UCSD-AML1 (cell line): ENCODE data around the gene OR52R1.
"Not testable (repeated sequence)": the region's sequence is repeated elsewhere in the genome, so short reads cannot be mapped to it uniquely, and the experiment has no call there.

Source experiments
- DNase-seq: peaks from one replicate; lab custom pipeline; 2025; ENCODE audit not compliant: unreplicated experiment; lab: John Stamatoyannopoulos, UW

OR52R1 gene

GRCh38 chr11:4804280-4804679 is at the start of gene OR52R1:
Gene OR52R1 (minus strand): TSS chr11:4804380. CDS start chr11:4804380, 0 bp downstream.
- DNase-seq: no peak

- no peak for DNase-seq
These were observed 46.9 kb upstream of the OR52R1 start for GRCh38 chr11:4851033-4851432.

- no peak for DNase-seq
These were observed 44.8 kb upstream of the OR52R1 start, which contains the start of gene OR51S1 for GRCh38 chr11:4848908-4849532. Gene OR51S1 (minus strand): TSS chr11:4849208. CDS start chr11:4849208, 0 bp downstream.

GRCh38 chr11:4839851-4840549 is 35.8 kb upstream of the OR52R1 start:
- no peak for DNase-seq

GRCh38 chr11:4830909-4831308 is 26.7 kb upstream of the OR52R1 start:
- no peak for DNase-seq

- no peak for DNase-seq
These were observed 26.2 kb upstream of the OR52R1 start for GRCh38 chr11:4830346-4830745.

- DNase-seq: no peak
These were observed 22.2 kb upstream of the OR52R1 start for GRCh38 chr11:4826425-4826824.

- DNase-seq: no peak
These were observed 21.0 kb upstream of the OR52R1 start for GRCh38 chr11:4825132-4825531.

- no peak for DNase-seq
These were observed 16.8 kb upstream of the OR52R1 start, which contains the start of gene OR51F2 for GRCh38 chr11:4821021-4821420. Gene OR51F2 (plus strand): TSS chr11:4821321. CDS start chr11:4821422, 101 bp downstream.

GRCh38 chr11:4809246-4809645 is 5.1 kb upstream of the OR52R1 start:
- no peak for DNase-seq

- DNase-seq: no peak
These were observed 4.3 kb upstream of the OR52R1 start for GRCh38 chr11:4808476-4808875.

- not testable (repeated sequence) for DNase-seq
These were observed 2.9 kb downstream of the OR52R1 start for GRCh38 chr11:4801316-4801715.

- DNase-seq: no peak
These were observed 5.6 kb downstream of the OR52R1 start for GRCh38 chr11:4798427-4799183.

- DNase-seq: no peak
These were observed 7.0 kb downstream of the OR52R1 start for GRCh38 chr11:4797206-4797605.

- no peak for DNase-seq
These were observed 21.7 kb downstream of the OR52R1 start for GRCh38 chr11:4782454-4782853.

- DNase-seq: no peak
These were observed 34.3 kb downstream of the OR52R1 start, which contains the start of gene OR51F1 for GRCh38 chr11:4769838-4770237. Gene OR51F1 (minus strand): TSS chr11:4769938. CDS start chr11:4769938, 0 bp downstream.

- DNase-seq: no peak
These were observed 36.1 kb downstream of the OR52R1 start for GRCh38 chr11:4768094-4768493.

GRCh38 chr11:4766420-4767043 is 37.6 kb downstream of the OR52R1 start:
- no peak for DNase-seq

GRCh38 chr11:4763096-4763495 is 41.1 kb downstream of the OR52R1 start:
- no peak for DNase-seq
